ENCODE results near the gene AKAP5.

The AKAP5 gene

GRCh38 chr14:64459405-64460136 is 5.7 kb upstream of the AKAP5 start:
- DNase-seq, result no peak

GRCh38 chr14:64461221-64461620 is 4.1 kb upstream of the AKAP5 start:
- DNase-seq, result no peak

DNA sequence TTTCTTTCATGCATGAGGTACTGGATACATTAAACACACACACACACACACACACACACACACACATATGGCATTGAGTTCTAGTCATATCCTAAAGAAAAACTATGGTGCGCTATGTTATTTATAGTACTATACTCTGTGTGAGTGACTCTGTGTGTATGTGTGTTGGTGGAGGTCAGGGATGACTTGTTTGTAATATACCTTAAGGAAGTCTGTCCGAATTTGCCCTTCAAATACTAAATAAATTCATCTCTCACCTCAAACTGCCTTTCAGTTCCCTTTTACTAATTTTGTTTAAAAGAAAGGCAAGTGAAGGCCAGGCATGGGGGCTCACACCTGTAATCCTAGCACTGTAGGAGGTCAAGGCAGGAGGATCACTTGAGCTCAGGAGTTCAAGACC is 2.1 kb upstream of the AKAP5 start:
- no peak for DNase-seq

DNA sequence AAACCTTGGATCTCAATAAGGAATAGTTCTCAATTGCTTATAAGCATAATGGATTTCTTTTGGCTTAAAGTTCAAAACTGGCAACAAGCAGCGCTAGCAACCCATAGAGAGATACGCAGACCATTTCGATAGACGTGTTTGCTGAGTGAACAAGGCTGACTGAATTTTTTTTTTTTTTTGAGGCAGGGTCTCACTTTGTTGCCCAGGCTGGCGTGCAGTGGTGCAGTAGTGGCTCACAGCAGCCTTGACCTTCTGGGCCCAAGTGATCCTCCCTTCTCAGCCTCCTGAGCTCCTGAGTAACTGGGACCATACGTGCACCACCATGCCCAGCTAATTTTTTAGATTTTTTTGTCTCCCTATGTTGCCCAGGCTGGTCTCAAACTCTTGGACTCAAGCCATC is 1.4 kb upstream of the AKAP5 start:
- no peak for DNase-seq

GRCh38 chr14:64464651-64465050 is 648 bp upstream of the AKAP5 start:
- DNase-seq, result no peak

DNA sequence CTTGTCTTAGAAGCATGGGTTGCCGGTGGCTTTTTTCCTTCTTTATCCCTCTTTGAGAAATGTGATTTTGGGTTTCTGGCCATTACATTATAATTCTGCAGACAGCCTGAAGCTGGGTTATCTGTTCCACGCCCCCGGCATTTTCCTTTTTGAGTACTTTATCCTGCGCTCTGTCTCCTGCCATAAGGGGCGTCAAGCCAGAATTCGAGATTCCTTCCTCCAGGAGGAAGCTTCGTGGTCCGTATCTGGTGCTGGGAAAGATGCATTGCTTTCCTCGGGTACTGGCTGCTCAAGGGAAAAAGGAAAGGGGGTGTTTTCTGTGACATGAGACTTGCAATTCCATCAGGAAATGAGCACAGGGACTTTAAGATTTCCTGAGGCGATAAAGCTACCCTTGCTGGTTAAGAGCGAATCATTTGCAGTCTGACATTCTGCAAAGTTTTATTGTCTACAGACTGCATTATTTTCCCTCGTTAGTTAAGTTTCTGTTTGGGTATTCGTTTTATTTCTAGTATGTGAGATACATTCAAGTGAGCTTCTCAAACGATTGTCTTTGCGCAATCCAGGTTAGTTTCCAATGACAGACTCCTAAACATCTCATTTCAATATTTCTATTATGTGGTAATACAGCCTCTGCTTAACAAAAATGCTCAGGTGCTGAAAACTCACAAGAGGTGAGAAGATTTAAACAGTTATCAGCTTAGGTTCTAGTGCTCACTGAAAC is 694 bp downstream of the AKAP5 start:
- DNase-seq, result peak in 5 of 51 donors; percentile 5 to 56 (median 29)

GRCh38 chr14:64467101-64467500 is 1.8 kb downstream of the AKAP5 start:
- DNase-seq, result no peak

GRCh38 chr14:64467566-64467965 is 2.3 kb downstream of the AKAP5 start:
- DNase-seq, result no peak

DNA sequence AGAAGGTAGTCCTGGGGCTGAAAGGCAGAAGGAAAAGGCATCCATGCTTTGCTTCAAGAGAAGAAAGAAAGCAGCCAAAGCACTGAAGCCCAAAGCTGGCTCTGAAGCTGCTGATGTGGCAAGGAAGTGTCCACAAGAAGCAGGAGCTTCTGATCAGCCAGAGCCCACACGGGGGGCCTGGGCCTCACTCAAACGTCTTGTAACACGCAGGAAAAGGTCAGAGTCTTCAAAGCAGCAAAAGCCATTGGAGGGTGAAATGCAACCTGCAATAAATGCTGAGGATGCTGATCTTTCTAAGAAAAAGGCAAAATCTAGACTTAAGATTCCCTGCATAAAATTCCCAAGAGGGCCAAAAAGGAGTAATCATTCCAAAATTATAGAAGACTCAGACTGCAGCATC is 3.2 kb downstream of the AKAP5 start:
- DNase-seq, result no peak

GRCh38 chr14:64474041-64474440 is 8.7 kb downstream of the AKAP5 start:
- DNase-seq, result no peak

- DNase-seq, result no peak
Measured at GRCh38 chr14:64474698-64475097, 9.4 kb downstream of the AKAP5 start.

- DNase-seq, result no peak
Measured at GRCh38 chr14:64475585-64476273, 10.4 kb downstream of the AKAP5 start.

- DNase-seq, result no peak
Measured at GRCh38 chr14:64476438-64476837, 11.1 kb downstream of the AKAP5 start.

DNA sequence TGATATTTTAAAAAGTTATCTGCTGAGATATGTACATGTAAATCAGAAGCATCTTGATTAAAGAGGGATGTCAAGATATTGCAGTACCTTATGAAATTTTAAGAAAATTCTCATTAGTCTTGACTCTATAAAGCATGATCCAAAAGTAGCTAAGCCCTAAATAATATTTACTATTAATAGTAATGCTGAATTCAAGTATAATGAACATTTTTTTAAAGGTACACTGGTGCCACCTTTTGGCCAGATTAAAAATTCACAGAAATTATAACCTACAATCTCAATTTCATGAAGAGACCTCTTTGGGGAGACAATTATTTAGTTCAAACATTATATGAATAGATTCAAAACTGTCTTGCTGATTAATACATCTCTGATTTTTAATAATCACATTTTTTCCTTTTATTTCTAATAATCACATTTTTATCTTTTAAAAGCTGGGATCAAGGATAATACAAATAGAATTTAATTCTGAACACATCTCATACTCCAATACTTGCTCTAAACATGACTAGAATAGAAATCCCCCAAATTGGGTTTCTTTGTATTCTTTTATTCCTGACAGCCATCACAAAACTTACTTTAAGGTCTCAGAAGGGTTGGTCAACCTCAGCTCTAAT is 13.4 kb downstream of the AKAP5 start:
- DNase-seq, result no peak

DNA sequence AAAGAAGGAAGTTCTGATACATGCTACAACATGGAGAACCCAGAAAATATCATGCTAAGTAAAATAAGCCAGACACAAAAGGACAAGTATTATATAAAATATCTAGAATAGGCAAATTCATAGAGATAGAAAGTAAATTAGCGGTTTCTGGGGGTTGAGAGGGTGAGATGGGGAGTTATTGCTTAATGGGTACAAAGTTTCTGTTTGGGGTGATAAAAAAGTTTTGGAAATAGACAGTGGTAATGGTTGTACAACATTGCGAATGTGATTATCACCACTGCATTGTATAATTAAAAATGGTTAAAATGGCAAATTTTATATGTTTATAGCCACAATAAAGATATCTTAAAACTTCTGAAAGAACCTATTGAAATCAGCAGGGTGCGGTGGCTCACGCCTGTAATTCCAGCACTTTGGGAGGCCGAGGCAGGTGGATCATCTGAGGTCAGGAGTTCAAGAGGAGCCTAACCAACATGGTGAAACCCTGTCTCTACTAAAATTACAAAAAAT is 23.3 kb downstream of the AKAP5 start:
- no peak for DNase-seq

GRCh38 chr14:64491637-64492036 is 26.3 kb downstream of the AKAP5 start:
- no peak for DNase-seq

- no peak for DNase-seq
Measured at GRCh38 chr14:64493455-64493854, 28.2 kb downstream of the AKAP5 start.

- DNase-seq, result no peak
Measured at GRCh38 chr14:64495252-64495651, 30.0 kb downstream of the AKAP5 start.

GRCh38 chr14:64496764-64497163 is 31.5 kb downstream of the AKAP5 start:
- DNase-seq, result no peak

GRCh38 chr14:64500088-64500487 is 34.8 kb downstream of the AKAP5 start:
- DNase-seq, result no peak

DNA sequence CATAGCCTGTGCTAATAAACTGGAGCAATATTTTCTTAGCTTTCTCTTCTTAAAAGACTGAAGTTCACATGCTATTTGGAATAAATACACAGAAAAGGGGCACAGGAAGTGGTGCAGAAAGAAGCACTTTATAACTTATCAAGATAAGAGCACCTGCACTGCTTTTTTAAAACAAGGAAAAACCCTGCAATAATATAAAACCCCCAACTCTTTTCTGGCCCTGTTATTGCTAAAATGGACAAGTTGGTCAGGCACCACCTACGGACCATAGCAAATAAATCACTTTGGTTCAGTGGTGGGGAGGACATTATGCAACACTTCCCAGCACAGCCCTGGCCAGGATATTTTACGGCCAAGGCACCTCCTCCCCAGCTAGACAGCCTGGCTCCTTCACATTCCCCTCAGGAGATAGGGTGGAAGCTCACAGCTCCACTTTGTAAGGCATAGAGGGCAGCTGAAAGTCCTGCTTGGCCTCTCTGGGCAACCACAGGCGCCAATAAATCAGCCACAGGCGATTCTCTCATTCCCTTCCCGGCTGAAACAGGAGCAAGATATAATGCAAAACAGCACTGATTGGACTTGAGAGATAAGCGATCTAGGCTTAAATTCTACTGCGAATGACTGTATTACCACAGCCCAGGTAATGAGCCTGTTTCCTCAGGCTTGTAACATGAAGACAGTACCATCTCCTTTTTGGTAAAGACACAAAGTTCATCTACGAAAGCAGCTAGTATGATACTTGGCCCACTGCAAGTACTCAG is 36.3 kb downstream of the AKAP5 start:
- peak in 6 of 51 donors; percentile 1 to 23 (median 16) for DNase-seq

Measured in hypothalamus (tissue), 51 donors.